ENCODE measurements around the gene HSF5.

HSF5 gene

DNA sequence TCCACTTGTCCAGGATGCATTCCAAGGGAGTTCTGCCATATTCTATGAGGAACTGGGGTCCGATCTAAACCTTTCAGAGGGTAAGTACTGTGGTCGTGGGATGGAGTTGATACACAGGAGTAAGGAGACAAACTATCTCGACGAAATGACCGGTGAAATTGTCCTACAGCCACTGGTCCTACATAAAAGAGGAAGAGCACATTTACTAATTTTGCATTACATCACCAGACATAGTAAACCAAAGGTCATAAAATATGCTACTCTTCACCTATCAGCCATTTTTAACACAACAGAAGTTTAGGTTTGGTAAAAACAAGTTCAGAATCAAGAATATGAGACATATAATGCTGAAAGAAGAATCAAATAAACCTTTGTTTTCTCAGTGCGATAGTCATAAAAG, 8.1 kb downstream of the HSF5 start:
- Histone ChIP-seq H3K4me3 (ENCODE audit: low read depth, low read length) (no peak overlapping the region), H2AFZ (ENCODE audit: insufficient read depth, low read length, poor library complexity) (no peak overlapping the region), H4K91ac (ENCODE audit: low read depth, low read length) (no peak overlapping the region), H3K4me1 (ENCODE audit: control insufficient read depth in 1 of 2, insufficient read depth in 2 of 2, low read length in 2 of 2) (no peaks in the 10 kb centered on the region), H3K14ac (ENCODE audit: low read length) (no peak overlapping the region), H3K27ac (ENCODE audit: low read depth, low read length) (no peak overlapping the region), H3K18ac (ENCODE audit: low read length) (no peak overlapping the region), H3K36me3 (ENCODE audit: control insufficient read depth in 1 of 2, insufficient read depth in 2 of 2, low read length in 2 of 2) (no peaks in the 10 kb centered on the region), H3K9ac (ENCODE audit: low read length) (no peak overlapping the region), H3K4me2 (ENCODE audit: low read length) (no peak overlapping the region), H3K27me3 (ENCODE audit: insufficient read depth, low read length) (no peaks in the 10 kb centered on the region), H3K4ac (ENCODE audit: low read depth, low read length) (no peak overlapping the region), H4K8ac (ENCODE audit: low read depth, low read length) (no peak overlapping the region), H3K79me1 (ENCODE audit: low read length) (no peaks in the 10 kb centered on the region), H4K12ac (ENCODE audit: low read depth, low read length) (no peak overlapping the region), H3K9me3 (ENCODE audit: insufficient read depth, low read depth, low read length) (no peaks in the 10 kb centered on the region), H3K79me2 (ENCODE audit: control insufficient read depth, insufficient read depth, low read length, poor library complexity) (no peaks in the 10 kb centered on the region), H2BK5ac (ENCODE audit: low read depth, low read length, poor library complexity) (no peak overlapping the region), H3K23ac (ENCODE audit: low read length) (no peak overlapping the region), H2AK5ac (ENCODE audit: low read length) (no peak overlapping the region), H2BK120ac (ENCODE audit: insufficient read depth, low read length, poor library complexity) (no peak overlapping the region), H2BK12ac (ENCODE audit: low read length) (no peak overlapping the region)
- DNase-seq = no peak
- WGBS (ENCODE audit: extremely low coverage, insufficient coverage, insufficient read length) = no CpG with 5 or more reads among the region's 6 CpGs

DNA sequence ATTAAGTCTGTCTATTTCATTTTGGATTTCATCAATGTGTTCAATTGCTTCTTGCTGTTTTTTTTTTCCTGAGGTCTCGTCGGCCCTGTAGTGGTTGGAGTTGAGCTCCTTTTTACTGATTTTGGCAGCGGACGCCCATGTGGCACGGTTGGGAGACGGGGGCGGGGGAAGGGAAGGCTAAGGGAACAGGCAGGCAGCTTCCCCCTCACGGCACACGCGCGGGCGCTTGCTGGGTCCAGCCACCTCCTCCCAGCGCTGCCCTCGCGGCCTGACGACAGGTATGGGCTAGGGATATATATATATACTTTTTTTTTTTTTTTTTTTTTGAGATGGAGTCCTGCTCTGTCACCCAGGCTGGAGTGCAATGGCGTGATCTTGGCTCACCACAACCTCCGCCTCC, 11.4 kb downstream of the HSF5 start:
- H3K18ac ChIP-seq (ENCODE audit: low read length) = no peak overlapping the region
- H2BK12ac ChIP-seq (ENCODE audit: low read length) = no peak overlapping the region
- H3K4me1 ChIP-seq (ENCODE audit: control insufficient read depth in 1 of 2, insufficient read depth in 2 of 2, low read length in 2 of 2) = no peaks in the 10 kb centered on the region
- no peaks in the 10 kb centered on the region for H3K79me2 ChIP-seq (ENCODE audit: control insufficient read depth, insufficient read depth, low read length, poor library complexity)
- H3K9ac ChIP-seq (ENCODE audit: low read length) = no peak overlapping the region
- DNase-seq = no peak
- H3K36me3 ChIP-seq (ENCODE audit: control insufficient read depth in 1 of 2, insufficient read depth in 2 of 2, low read length in 2 of 2) = no peaks in the 10 kb centered on the region
- no peaks in the 10 kb centered on the region for H3K27me3 ChIP-seq (ENCODE audit: insufficient read depth, low read length)
- no peak overlapping the region for H2AK5ac ChIP-seq (ENCODE audit: low read length)
- H3K9me3 ChIP-seq (ENCODE audit: insufficient read depth, low read depth, low read length) = no peaks in the 10 kb centered on the region
- no peak overlapping the region for H2BK5ac ChIP-seq (ENCODE audit: low read depth, low read length, poor library complexity)
- no peak overlapping the region for H2AFZ ChIP-seq (ENCODE audit: insufficient read depth, low read length, poor library complexity)
- H4K12ac ChIP-seq (ENCODE audit: low read depth, low read length) = no peak overlapping the region
- H3K4ac ChIP-seq (ENCODE audit: low read depth, low read length) = no peak overlapping the region
- no peak overlapping the region for H2BK120ac ChIP-seq (ENCODE audit: insufficient read depth, low read length, poor library complexity)
- H4K8ac ChIP-seq (ENCODE audit: low read depth, low read length) = no peak overlapping the region
- no peaks in the 10 kb centered on the region for H3K79me1 ChIP-seq (ENCODE audit: low read length)
- no peak overlapping the region for H3K4me2 ChIP-seq (ENCODE audit: low read length)
- no peak overlapping the region for H3K14ac ChIP-seq (ENCODE audit: low read length)
- H3K4me3 ChIP-seq (ENCODE audit: low read depth, low read length) = no peak overlapping the region
- no peak overlapping the region for H4K91ac ChIP-seq (ENCODE audit: low read depth, low read length)
- WGBS (ENCODE audit: extremely low coverage, insufficient coverage, insufficient read length) = no CpG with 5 or more reads among the region's 18 CpGs
- no peak overlapping the region for H3K23ac ChIP-seq (ENCODE audit: low read length)
- H3K27ac ChIP-seq (ENCODE audit: low read depth, low read length) = no peak overlapping the region

DNA sequence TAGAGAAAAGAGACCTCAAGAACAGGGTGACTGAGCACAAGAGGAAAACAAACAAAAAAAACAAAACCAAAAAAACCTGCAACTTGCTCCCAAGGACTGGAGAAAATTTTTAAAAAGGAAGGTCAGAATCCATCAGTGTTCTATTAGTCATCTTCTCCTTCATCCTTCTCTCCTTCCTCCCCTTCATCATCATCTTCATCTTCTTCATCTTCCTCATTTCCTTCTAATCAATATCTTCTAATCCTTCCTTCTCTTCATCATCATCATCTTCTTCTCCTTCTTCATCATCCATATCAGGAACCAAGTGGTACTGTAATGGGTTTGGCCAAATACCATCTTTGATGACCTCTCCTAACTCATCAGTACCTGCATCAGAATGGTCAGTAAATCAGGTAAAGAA, 12.2 kb downstream of the HSF5 start:
- no peak for DNase-seq
- Histone ChIP-seq H2AFZ (ENCODE audit: insufficient read depth, low read length, poor library complexity) (no peak overlapping the region), H2BK12ac (ENCODE audit: low read length) (no peak overlapping the region), H3K23ac (ENCODE audit: low read length) (no peak overlapping the region), H3K27ac (ENCODE audit: low read depth, low read length) (no peak overlapping the region), H3K9ac (ENCODE audit: low read length) (no peak overlapping the region), H4K91ac (ENCODE audit: low read depth, low read length) (no peak overlapping the region), H3K79me2 (ENCODE audit: control insufficient read depth, insufficient read depth, low read length, poor library complexity) (no peaks in the 10 kb centered on the region), H3K14ac (ENCODE audit: low read length) (no peak overlapping the region), H2BK5ac (ENCODE audit: low read depth, low read length, poor library complexity) (no peak overlapping the region), H4K12ac (ENCODE audit: low read depth, low read length) (no peak overlapping the region), H3K4ac (ENCODE audit: low read depth, low read length) (no peak overlapping the region), H3K4me3 (ENCODE audit: low read depth, low read length) (no peak overlapping the region), H2BK120ac (ENCODE audit: insufficient read depth, low read length, poor library complexity) (no peak overlapping the region), H3K18ac (ENCODE audit: low read length) (no peak overlapping the region), H3K27me3 (ENCODE audit: insufficient read depth, low read length) (no peaks in the 10 kb centered on the region), H2AK5ac (ENCODE audit: low read length) (no peak overlapping the region), H4K8ac (ENCODE audit: low read depth, low read length) (no peak overlapping the region), H3K9me3 (ENCODE audit: insufficient read depth, low read depth, low read length) (no peaks in the 10 kb centered on the region), H3K4me1 (ENCODE audit: control insufficient read depth in 1 of 2, insufficient read depth in 2 of 2, low read length in 2 of 2) (no peaks in the 10 kb centered on the region), H3K4me2 (ENCODE audit: low read length) (no peak overlapping the region), H3K36me3 (ENCODE audit: control insufficient read depth in 1 of 2, insufficient read depth in 2 of 2, low read length in 2 of 2) (no peaks in the 10 kb centered on the region), H3K79me1 (ENCODE audit: low read length) (no peaks in the 10 kb centered on the region)

DNA sequence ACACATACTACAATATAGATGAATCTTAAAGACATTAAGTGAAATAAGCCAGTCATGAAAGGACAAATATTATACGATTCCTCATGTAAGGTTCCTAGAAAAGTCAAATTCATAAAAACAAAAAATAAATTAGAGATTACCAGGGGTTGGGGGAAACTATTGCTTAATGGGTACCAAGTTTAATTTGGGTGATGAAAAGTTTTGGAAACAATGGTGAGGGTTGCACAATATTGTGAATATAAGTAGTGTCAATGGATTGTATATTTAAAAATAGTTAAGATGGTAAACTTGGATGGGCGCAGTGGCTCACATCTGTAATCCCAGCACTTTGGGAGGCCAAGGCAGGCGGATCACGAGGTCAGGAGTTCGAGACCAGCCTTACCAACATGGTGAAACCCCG, 17.9 kb downstream of the HSF5 start:
- WGBS (ENCODE audit: extremely low coverage, insufficient coverage, insufficient read length) = no CpG with 5 or more reads among the region's 6 CpGs
- Histone ChIP-seq H2AK5ac (ENCODE audit: low read length) (no peak overlapping the region), H3K79me1 (ENCODE audit: low read length) (no peaks in the 10 kb centered on the region), H3K4me2 (ENCODE audit: low read length) (no peak overlapping the region), H4K8ac (ENCODE audit: low read depth, low read length) (no peak overlapping the region), H3K14ac (ENCODE audit: low read length) (no peak overlapping the region), H3K18ac (ENCODE audit: low read length) (no peak overlapping the region), H2BK120ac (ENCODE audit: insufficient read depth, low read length, poor library complexity) (no peak overlapping the region), H2BK12ac (ENCODE audit: low read length) (no peak overlapping the region), H3K9me3 (ENCODE audit: insufficient read depth, low read depth, low read length) (no peaks in the 10 kb centered on the region), H3K4ac (ENCODE audit: low read depth, low read length) (no peak overlapping the region), H3K4me1 (ENCODE audit: control insufficient read depth in 1 of 2, insufficient read depth in 2 of 2, low read length in 2 of 2) (no peaks in the 10 kb centered on the region), H4K12ac (ENCODE audit: low read depth, low read length) (no peak overlapping the region), H2AFZ (ENCODE audit: insufficient read depth, low read length, poor library complexity) (no peak overlapping the region), H4K91ac (ENCODE audit: low read depth, low read length) (no peak overlapping the region), H3K79me2 (ENCODE audit: control insufficient read depth, insufficient read depth, low read length, poor library complexity) (no peaks in the 10 kb centered on the region), H3K4me3 (ENCODE audit: low read depth, low read length) (no peak overlapping the region), H3K36me3 (ENCODE audit: control insufficient read depth in 1 of 2, insufficient read depth in 2 of 2, low read length in 2 of 2) (no peaks in the 10 kb centered on the region), H2BK5ac (ENCODE audit: low read depth, low read length, poor library complexity) (no peak overlapping the region), H3K27ac (ENCODE audit: low read depth, low read length) (no peak overlapping the region), H3K23ac (ENCODE audit: low read length) (no peak overlapping the region), H3K27me3 (ENCODE audit: insufficient read depth, low read length) (no peaks in the 10 kb centered on the region), H3K9ac (ENCODE audit: low read length) (no peak overlapping the region)
- DNase-seq = no peak

DNA sequence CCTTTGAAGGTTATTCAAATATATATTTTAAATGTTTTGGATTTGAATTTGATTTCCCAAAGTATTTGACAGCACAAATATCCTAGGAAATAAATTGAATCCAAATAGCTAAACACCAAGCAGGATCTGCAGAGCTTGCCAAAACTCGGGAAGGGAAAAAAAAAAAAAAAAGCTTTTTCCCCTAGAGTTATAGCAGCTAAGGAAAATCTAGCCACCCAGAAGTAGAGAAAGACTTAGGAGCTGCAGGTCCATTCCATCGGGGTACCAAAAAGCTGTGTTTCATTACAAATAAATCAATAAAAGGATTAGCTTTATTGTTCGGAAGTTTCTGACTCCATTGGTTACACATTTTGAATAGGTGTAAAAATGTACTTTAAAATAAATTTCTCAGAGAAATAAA, 19.3 kb downstream of the HSF5 start:
- Histone ChIP-seq H2BK120ac (ENCODE audit: insufficient read depth, low read length, poor library complexity) (no peak overlapping the region), H2AK5ac (ENCODE audit: low read length) (no peak overlapping the region), H3K14ac (ENCODE audit: low read length) (no peak overlapping the region), H3K4me2 (ENCODE audit: low read length) (no peak overlapping the region), H4K12ac (ENCODE audit: low read depth, low read length) (no peak overlapping the region), H3K9me3 (ENCODE audit: insufficient read depth, low read depth, low read length) (no peaks in the 10 kb centered on the region), H3K79me2 (ENCODE audit: control insufficient read depth, insufficient read depth, low read length, poor library complexity) (no peaks in the 10 kb centered on the region), H3K4ac (ENCODE audit: low read depth, low read length) (no peak overlapping the region), H3K23ac (ENCODE audit: low read length) (no peak overlapping the region), H2BK5ac (ENCODE audit: low read depth, low read length, poor library complexity) (no peak overlapping the region), H3K9ac (ENCODE audit: low read length) (no peak overlapping the region), H3K4me3 (ENCODE audit: low read depth, low read length) (no peak overlapping the region), H3K27me3 (ENCODE audit: insufficient read depth, low read length) (no peaks in the 10 kb centered on the region), H4K91ac (ENCODE audit: low read depth, low read length) (no peak overlapping the region), H3K4me1 (ENCODE audit: control insufficient read depth in 1 of 2, insufficient read depth in 2 of 2, low read length in 2 of 2) (no peaks in the 10 kb centered on the region), H2AFZ (ENCODE audit: insufficient read depth, low read length, poor library complexity) (no peak overlapping the region), H2BK12ac (ENCODE audit: low read length) (no peak overlapping the region), H3K18ac (ENCODE audit: low read length) (no peak overlapping the region), H4K8ac (ENCODE audit: low read depth, low read length) (no peak overlapping the region), H3K79me1 (ENCODE audit: low read length) (no peaks in the 10 kb centered on the region), H3K36me3 (ENCODE audit: control insufficient read depth in 1 of 2, insufficient read depth in 2 of 2, low read length in 2 of 2) (no peaks in the 10 kb centered on the region), H3K27ac (ENCODE audit: low read depth, low read length) (no peak overlapping the region)
- no peak for DNase-seq
- WGBS (ENCODE audit: extremely low coverage, insufficient coverage, insufficient read length) = no CpG with 5 or more reads among the region's 3 CpGs

Measured in trophoblast cell (in vitro differentiated cells and primary cell).